Activated gamma-delta T cell treated with Interleukin-2 at 50 U/mL for 16 hours (primary cell): ENCODE data around the gene CCDC187.
"Not testable (repeated sequence)": the region's sequence is repeated elsewhere in the genome, so short reads cannot be mapped to it uniquely, and the experiment has no call there.

Experiments used
- DNase-seq: peaks from one replicate; pipeline ENCODE4 v3.0.0-alpha.2; 2020

CCDC187 gene

GRCh38 chr9:136237486-136238341 is 66.2 kb downstream of the CCDC187 start:
- DNase-seq: no peak

GRCh38 chr9:136236471-136237410 is 67.2 kb downstream of the CCDC187 start:
- not testable (repeated sequence) for DNase-seq

- DNase-seq: no peak
These were observed 68.0 kb downstream of the CCDC187 start for GRCh38 chr9:136235709-136236455.

- no peak for DNase-seq
These were observed 68.7 kb downstream of the CCDC187 start for GRCh38 chr9:136235171-136235570.

- no peak for DNase-seq
These were observed 69.3 kb downstream of the CCDC187 start for GRCh38 chr9:136234597-136234996.

- no peak for DNase-seq
These were observed 70.0 kb downstream of the CCDC187 start for GRCh38 chr9:136233868-136234267.

- no peak for DNase-seq
These were observed 70.5 kb downstream of the CCDC187 start for GRCh38 chr9:136233411-136233810.

GRCh38 chr9:136232969-136233368 is 70.9 kb downstream of the CCDC187 start:
- DNase-seq: no peak

GRCh38 chr9:136231478-136232297 is 72.2 kb downstream of the CCDC187 start:
- DNase-seq: no peak

GRCh38 chr9:136230773-136231172 is 73.1 kb downstream of the CCDC187 start:
- no peak for DNase-seq

- no peak for DNase-seq
These were observed 73.5 kb downstream of the CCDC187 start for GRCh38 chr9:136230365-136230764.

GRCh38 chr9:136229096-136230065 is 74.5 kb downstream of the CCDC187 start:
- no peak for DNase-seq

- no peak for DNase-seq
These were observed 75.6 kb downstream of the CCDC187 start for GRCh38 chr9:136228107-136228875.

- no peak for DNase-seq
These were observed 77.0 kb downstream of the CCDC187 start for GRCh38 chr9:136226680-136227407.

- peak; percentile 55 for DNase-seq
These were observed 77.9 kb downstream of the CCDC187 start for GRCh38 chr9:136225748-136226679.

GRCh38 chr9:136225366-136225747 is 78.5 kb downstream of the CCDC187 start:
- DNase-seq: no peak

- no peak for DNase-seq
These were observed 79.8 kb downstream of the CCDC187 start for GRCh38 chr9:136223871-136224640.
